Common myeloid progenitor, CD34-positive (primary cell): ENCODE data around the gene PHF21B.

Experiments
- CTCF ChIA-PET: fragments of 350-600 bp; sonication (Branson Sonifier 250); formaldehyde crosslinking; loops from one replicate; lab custom pipeline; 2021; ENCODE audit warnings: antibody characterized with exemption; lab: Charles Lee
- POLR2A ChIA-PET: fragments of 350-600 bp; sonication (Branson Sonifier 250); formaldehyde crosslinking; loops from one replicate; lab custom pipeline; 2021; ENCODE audit warnings: antibody characterized with exemption; lab: Charles Lee
- DNase-seq, 3 donors: peaks; one replicate each; pipeline versions ENCODE4 v3.0.0 to v3.0.0-alpha.2; 2013
- H3K27ac ChIP-seq, 2 experiments: 1 replicate in 1 of 2; 2 replicates in 1 of 2; pipeline ENCODE4 v1.7.0; 2013; ENCODE audit warnings: inconsistent platforms in 2 of 2, low read length in 2 of 2, mild to moderate bottlenecking in 2 of 2, low read depth in 1 of 2, moderate library complexity in 1 of 2; ENCODE audit not compliant: severe bottlenecking in 2 of 2, insufficient read depth in 1 of 2, poor library complexity in 1 of 2
- H3K27me3 ChIP-seq, 5 experiments: replicated peaks in 2 of 5; 1 replicate in 3 of 5; 2 replicates in 2 of 5; pipeline versions ENCODE4 v1.6.1 to v1.7.0; 2013; ENCODE audit warnings: low read length in 4 of 5, mild to moderate bottlenecking in 2 of 5, moderate library complexity in 2 of 5, inconsistent platforms in 1 of 5; ENCODE audit not compliant: insufficient read depth in 5 of 5, control insufficient read depth in 4 of 5
- H3K36me3 ChIP-seq, 4 experiments: 1 replicate in 2 of 4; 2 replicates in 2 of 4; pipeline versions ENCODE4 v1.6.1 to v1.7.0; 2013; ENCODE audit warnings: low read length in 3 of 4, control low read depth in 1 of 4, mild to moderate bottlenecking in 1 of 4; ENCODE audit not compliant: control insufficient read depth in 4 of 4, insufficient read depth in 4 of 4
- H3K4me1 ChIP-seq, 4 experiments: 1 replicate in 3 of 4; 2 replicates in 1 of 4; pipeline versions ENCODE4 v1.6.1 to v1.7.1; 2013; ENCODE audit warnings: low read length in 3 of 4, mild to moderate bottlenecking in 3 of 4, control low read depth in 1 of 4, inconsistent platforms in 1 of 4, moderate library complexity in 1 of 4; ENCODE audit not compliant: control insufficient read depth in 4 of 4, insufficient read depth in 4 of 4; ENCODE audit errors: control extremely low read depth in 1 of 4
- H3K4me3 ChIP-seq, 7 experiments: 1 replicate in 4 of 7; 2 replicates in 3 of 7; pipeline versions ENCODE4 v1.5.1 to v1.7.0; 2013; ENCODE audit warnings: mild to moderate bottlenecking in 7 of 7, low read length in 6 of 7, moderate library complexity in 6 of 7, inconsistent platforms in 2 of 7, low read depth in 2 of 7, control low read depth in 1 of 7; ENCODE audit not compliant: insufficient read depth in 4 of 7, control insufficient read depth in 1 of 7; ENCODE audit errors: extremely low read depth in 1 of 7
- H3K9me3 ChIP-seq, 5 experiments: 1 replicate in 4 of 5; 2 replicates in 1 of 5; pipeline versions ENCODE4 v1.6.1 to v1.7.1; 2013; ENCODE audit warnings: low read length in 4 of 5, mild to moderate bottlenecking in 2 of 5, inconsistent platforms in 1 of 5, low read depth in 1 of 5, moderate library complexity in 1 of 5; ENCODE audit not compliant: control insufficient read depth in 4 of 5, insufficient read depth in 2 of 5; ENCODE audit errors: control extremely low read depth in 1 of 5
- WGBS: methylation state at CpG from one replicate; pipeline ENCODE4 v1.1.5; 2013; ENCODE audit not compliant: insufficient coverage; 5-methylcytosine and 5-hydroxymethylcytosine counted together

PHF21B gene

GRCh38 chr22:44848791-44849420 is 160.9 kb downstream of the PHF21B start:
- peaks cover 0 to 3% (median 0%) of the 10 kb centered on the region in 5 experiments for H3K27me3 ChIP-seq
- POLR2A ChIA-PET = no interaction called here

GRCh38 chr22:44848296-44848741 is 161.5 kb downstream of the PHF21B start:
- H3K36me3 ChIP-seq = no peaks in the 10 kb centered on the region
- CTCF ChIA-PET = no interaction called here
- H3K27ac ChIP-seq = no peak overlapping the region
- H3K4me3 ChIP-seq = no peak overlapping the region
- POLR2A ChIA-PET = no interaction called here
- H3K9me3 ChIP-seq = peaks cover 0 to 6% (median 0%) of the 10 kb centered on the region in 5 experiments
- H3K4me1 ChIP-seq = no peaks in the 10 kb centered on the region
- WGBS = 95% methylated on average over 14 of the region's 14 CpGs
- no peak for DNase-seq
- peaks cover 0 to 3% (median 0%) of the 10 kb centered on the region in 5 experiments for H3K27me3 ChIP-seq

More at GRCh38 chr22:44848791-44849420, 160.9 kb downstream of the PHF21B start:
- CTCF ChIA-PET = no interaction called here
- no peaks in the 10 kb centered on the region for H3K36me3 ChIP-seq
- H3K9me3 ChIP-seq = peaks cover 0 to 6% (median 0%) of the 10 kb centered on the region in 5 experiments
- no peak overlapping the region for H3K4me3 ChIP-seq
- no peak overlapping the region for H3K27ac ChIP-seq
- 99% methylated on average over 17 of the region's 21 CpGs for WGBS
- no peak for DNase-seq
- no peaks in the 10 kb centered on the region for H3K4me1 ChIP-seq

GRCh38 chr22:44847892-44848291 is 161.9 kb downstream of the PHF21B start:
- no peak overlapping the region for H3K4me3 ChIP-seq
- no peaks in the 10 kb centered on the region for H3K4me1 ChIP-seq
- WGBS = 91% methylated on average over 17 of the region's 18 CpGs
- ChIA-PET POLR2A (no interaction called here), CTCF (no interaction called here)
- DNase-seq = no peak
- no peaks in the 10 kb centered on the region for H3K36me3 ChIP-seq
- peaks cover 0 to 3% (median 0%) of the 10 kb centered on the region in 5 experiments for H3K27me3 ChIP-seq
- no peak overlapping the region for H3K27ac ChIP-seq
- peaks cover 0 to 6% (median 0%) of the 10 kb centered on the region in 5 experiments for H3K9me3 ChIP-seq

GRCh38 chr22:44847380-44847779 is 162.4 kb downstream of the PHF21B start:
- CTCF ChIA-PET = no interaction called here
- POLR2A ChIA-PET = no interaction called here

GRCh38 chr22:44846726-44847275 is 163.0 kb downstream of the PHF21B start:
- WGBS = 89% methylated on average over 12 of the region's 16 CpGs
- POLR2A ChIA-PET = no interaction called here

More at GRCh38 chr22:44847380-44847779, 162.4 kb downstream of the PHF21B start:
- DNase-seq = no peak
- Histone ChIP-seq H3K4me3 (no peak overlapping the region), H3K36me3 (no peaks in the 10 kb centered on the region), H3K4me1 (no peaks in the 10 kb centered on the region), H3K27me3 (peaks cover 0 to 3% (median 0%) of the 10 kb centered on the region in 5 experiments), H3K9me3 (peaks cover 0 to 6% (median 0%) of the 10 kb centered on the region in 5 experiments), H3K27ac (no peak overlapping the region)
- 96% methylated on average over 4 of the region's 4 CpGs for WGBS

GRCh38 chr22:44845796-44846720 is 163.7 kb downstream of the PHF21B start:
- CTCF ChIA-PET = no interaction called here
- Histone ChIP-seq H3K27me3 (peaks cover 0 to 9% (median 0%) of the 10 kb centered on the region in 5 experiments), H3K36me3 (no peaks in the 10 kb centered on the region), H3K27ac (no peak overlapping the region), H3K4me1 (no peaks in the 10 kb centered on the region), H3K9me3 (peaks cover 0 to 6% (median 0%) of the 10 kb centered on the region in 5 experiments), H3K4me3 (no peak overlapping the region)
- no peak for DNase-seq
- POLR2A ChIA-PET = no interaction called here
- 84% methylated on average over 20 of the region's 25 CpGs for WGBS

More at GRCh38 chr22:44846726-44847275, 163.0 kb downstream of the PHF21B start:
- Histone ChIP-seq H3K9me3 (peaks cover 0 to 6% (median 0%) of the 10 kb centered on the region in 5 experiments), H3K4me1 (no peaks in the 10 kb centered on the region), H3K36me3 (no peaks in the 10 kb centered on the region), H3K4me3 (no peak overlapping the region), H3K27me3 (peaks cover 0 to 3% (median 0%) of the 10 kb centered on the region in 5 experiments), H3K27ac (no peak overlapping the region)
- CTCF ChIA-PET = no interaction called here
- DNase-seq = no peak
